Measurements from ENCODE around the gene CORO2A. TPM values are rescaled to one million over a fixed set of nuclear protein-coding genes. Genes with fewer than 3 reads are reported as not detected.
A peak's percentile ranks its signal among the peaks of the same experiment; 100 is the strongest.

The CORO2A gene
- total and polyA plus RNA-seq, 2 donors: 5.1 to 7.5 TPM

DNA sequence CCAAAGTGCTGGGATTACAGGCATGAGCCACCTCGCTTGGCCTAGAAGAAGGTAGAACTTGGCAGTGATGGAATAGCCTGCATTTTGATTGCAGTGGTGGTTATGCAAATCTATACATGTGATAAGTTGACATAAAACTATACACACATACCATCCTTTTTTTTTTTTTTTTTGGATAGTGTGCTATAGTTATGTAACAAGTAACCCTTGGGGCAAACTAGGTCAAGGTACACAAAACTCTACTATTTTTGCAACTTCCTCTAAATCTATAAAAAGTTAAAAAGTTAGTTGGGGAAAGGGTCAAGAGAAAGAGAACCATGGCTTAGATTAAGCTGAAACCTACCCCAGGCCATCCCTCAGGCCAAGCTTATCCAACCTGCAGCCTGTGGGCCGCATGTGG is 84.5 kb downstream of the CORO2A start:
- Histone ChIP-seq H3K27me3 (ENCODE audit: control insufficient read depth in 2 of 2, insufficient read depth in 1 of 2, low read length in 1 of 2) (no peaks in the 10 kb centered on the region), H3K9me3 (ENCODE audit: control insufficient read depth in 2 of 2, insufficient read depth in 1 of 2, low read length in 1 of 2) (no peaks in the 10 kb centered on the region), H3K36me3 (ENCODE audit: control insufficient read depth in 2 of 2, insufficient read depth in 2 of 2, low read length in 1 of 2) (peaks cover 0 to 41% of the 10 kb centered on the region in 2 donors), H3K4me1 (ENCODE audit: control insufficient read depth in 2 of 2, insufficient read depth in 2 of 2, low read length in 2 of 2) (peaks cover 56 to 73% of the 10 kb centered on the region in 2 donors), H3K27ac (ENCODE audit: low read depth in 1 of 2, low read length in 1 of 2) (peak overlapping the region; percentile 98 to 99), H3K4me3 (ENCODE audit: low read length in 2 of 2) (no peak overlapping the region)
- DNase-seq (ENCODE audit: low read depth in 6 of 9, low spot score in 9 of 9): no peak
- WGBS: 83% methylated on average over 2 of the region's 2 CpGs

GRCh38 chr9:98105006-98105405 is 87.4 kb downstream of the CORO2A start:
- 98% methylated on average over 7 of the region's 7 CpGs for WGBS
- peaks cover 0 to 39% of the 10 kb centered on the region in 2 donors for H3K36me3 ChIP-seq (ENCODE audit: control insufficient read depth in 2 of 2, insufficient read depth in 2 of 2, low read length in 1 of 2)
- H3K4me1 ChIP-seq (ENCODE audit: control insufficient read depth in 2 of 2, insufficient read depth in 2 of 2, low read length in 2 of 2): peaks cover 67 to 92% of the 10 kb centered on the region in 2 donors
- no peak for DNase-seq (ENCODE audit: low read depth in 6 of 9, low spot score in 9 of 9)
- H3K27me3 ChIP-seq (ENCODE audit: control insufficient read depth in 2 of 2, insufficient read depth in 1 of 2, low read length in 1 of 2): no peaks in the 10 kb centered on the region
- no peaks in the 10 kb centered on the region for H3K9me3 ChIP-seq (ENCODE audit: control insufficient read depth in 2 of 2, insufficient read depth in 1 of 2, low read length in 1 of 2)
- no peak overlapping the region for H3K4me3 ChIP-seq (ENCODE audit: low read length in 2 of 2)
- peak overlapping the region; percentile 82 to 96 for H3K27ac ChIP-seq (ENCODE audit: low read depth in 1 of 2, low read length in 1 of 2)

DNA sequence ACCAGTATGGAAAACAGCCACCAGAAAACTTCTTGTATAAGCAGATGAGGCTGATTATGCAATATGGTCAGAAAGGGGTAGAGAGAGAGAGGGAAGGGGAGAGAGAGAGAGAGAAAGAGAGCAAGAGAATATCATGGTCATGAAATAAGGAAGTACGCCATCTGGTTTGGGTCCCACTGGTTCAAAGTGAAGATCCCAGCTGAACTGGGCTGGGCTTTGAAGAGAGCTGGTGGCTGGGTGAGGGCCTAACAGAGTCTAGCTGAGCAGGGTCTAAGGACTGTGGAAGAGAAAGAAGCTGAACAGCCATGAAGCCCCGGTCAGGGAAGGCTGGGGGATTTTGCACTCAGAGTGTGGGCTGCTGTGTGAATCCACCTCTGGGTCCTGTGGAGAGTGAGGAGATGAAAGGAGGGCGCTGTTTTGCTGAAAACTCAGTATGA is 88.0 kb downstream of the CORO2A start:
- Histone ChIP-seq H3K4me1 (ENCODE audit: control insufficient read depth in 2 of 2, insufficient read depth in 2 of 2, low read length in 2 of 2) (peaks cover 69 to 92% of the 10 kb centered on the region in 2 donors), H3K9me3 (ENCODE audit: control insufficient read depth in 2 of 2, insufficient read depth in 1 of 2, low read length in 1 of 2) (no peaks in the 10 kb centered on the region), H3K27me3 (ENCODE audit: control insufficient read depth in 2 of 2, insufficient read depth in 1 of 2, low read length in 1 of 2) (no peaks in the 10 kb centered on the region), H3K36me3 (ENCODE audit: control insufficient read depth in 2 of 2, insufficient read depth in 2 of 2, low read length in 1 of 2) (peaks cover 0 to 39% of the 10 kb centered on the region in 2 donors), H3K4me3 (ENCODE audit: low read length in 2 of 2) (no peak overlapping the region), H3K27ac (ENCODE audit: low read depth in 1 of 2, low read length in 1 of 2) (peak overlapping the region; percentile 82 to 96)
- 65% methylated on average over 3 of the region's 3 CpGs for WGBS
- DNase-seq (ENCODE audit: low read depth in 6 of 9, low spot score in 9 of 9): peak in 1 of 9 donors; percentile 59

GRCh38 chr9:98101868-98102273 is 90.6 kb downstream of the CORO2A start:
- H3K27ac ChIP-seq (ENCODE audit: low read depth in 1 of 2, low read length in 1 of 2): peak overlapping the region; percentile 96 to 98
- H3K4me3 ChIP-seq (ENCODE audit: low read length in 2 of 2): no peak overlapping the region
- 1% methylated on average over 6 of the region's 6 CpGs for WGBS
- peak; percentile 79 to 98 (median 95) for DNase-seq (ENCODE audit: low read depth in 6 of 9, low spot score in 9 of 9)
- no peaks in the 10 kb centered on the region for H3K27me3 ChIP-seq (ENCODE audit: control insufficient read depth in 2 of 2, insufficient read depth in 1 of 2, low read length in 1 of 2)
- no peaks in the 10 kb centered on the region for H3K9me3 ChIP-seq (ENCODE audit: control insufficient read depth in 2 of 2, insufficient read depth in 1 of 2, low read length in 1 of 2)
- H3K36me3 ChIP-seq (ENCODE audit: control insufficient read depth in 2 of 2, insufficient read depth in 2 of 2, low read length in 1 of 2): peaks cover 4 to 44% of the 10 kb centered on the region in 2 donors
- peaks cover 67 to 91% of the 10 kb centered on the region in 2 donors for H3K4me1 ChIP-seq (ENCODE audit: control insufficient read depth in 2 of 2, insufficient read depth in 2 of 2, low read length in 2 of 2)

DNA sequence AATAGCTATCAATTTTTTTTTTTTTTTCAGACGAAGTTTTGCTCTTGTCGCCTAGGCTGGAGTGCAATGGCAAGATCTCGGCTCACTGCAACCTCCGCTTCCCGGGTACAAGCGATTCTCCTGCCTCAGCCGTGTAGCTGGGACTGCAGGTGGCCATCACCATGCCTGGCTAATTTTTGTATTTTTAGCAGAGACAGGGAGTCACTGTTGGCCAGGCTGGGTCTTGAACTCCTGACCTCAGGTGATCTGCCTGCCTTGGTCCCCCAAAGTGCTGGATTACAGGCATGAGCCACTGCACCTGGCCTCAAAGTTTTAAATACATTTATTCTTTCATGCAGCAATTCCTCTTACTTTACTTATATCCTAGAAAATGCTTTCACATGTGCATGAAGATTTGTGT is 91.0 kb downstream of the CORO2A start:
- H3K9me3 ChIP-seq (ENCODE audit: control insufficient read depth in 2 of 2, insufficient read depth in 1 of 2, low read length in 1 of 2): no peaks in the 10 kb centered on the region
- H3K4me1 ChIP-seq (ENCODE audit: control insufficient read depth in 2 of 2, insufficient read depth in 2 of 2, low read length in 2 of 2): peaks cover 67 to 93% of the 10 kb centered on the region in 2 donors
- no peaks in the 10 kb centered on the region for H3K27me3 ChIP-seq (ENCODE audit: control insufficient read depth in 2 of 2, insufficient read depth in 1 of 2, low read length in 1 of 2)
- H3K4me3 ChIP-seq (ENCODE audit: low read length in 2 of 2): no peak overlapping the region
- H3K27ac ChIP-seq (ENCODE audit: low read depth in 1 of 2, low read length in 1 of 2): peak overlapping the region; percentile 96 to 98
- no peak for DNase-seq (ENCODE audit: low read depth in 6 of 9, low spot score in 9 of 9)
- H3K36me3 ChIP-seq (ENCODE audit: control insufficient read depth in 2 of 2, insufficient read depth in 2 of 2, low read length in 1 of 2): peaks cover 4 to 49% of the 10 kb centered on the region in 2 donors
- 84% methylated on average over 7 of the region's 7 CpGs for WGBS

- H3K27me3 ChIP-seq (ENCODE audit: control insufficient read depth in 2 of 2, insufficient read depth in 1 of 2, low read length in 1 of 2): no peaks in the 10 kb centered on the region
- no peak for DNase-seq (ENCODE audit: low read depth in 6 of 9, low spot score in 9 of 9)
- H3K4me3 ChIP-seq (ENCODE audit: low read length in 2 of 2): no peak overlapping the region
- peaks cover 12 to 49% of the 10 kb centered on the region in 2 donors for H3K36me3 ChIP-seq (ENCODE audit: control insufficient read depth in 2 of 2, insufficient read depth in 2 of 2, low read length in 1 of 2)
- H3K9me3 ChIP-seq (ENCODE audit: control insufficient read depth in 2 of 2, insufficient read depth in 1 of 2, low read length in 1 of 2): no peaks in the 10 kb centered on the region
- peak overlapping the region in 1 of 2 donors; percentile 96 for H3K27ac ChIP-seq (ENCODE audit: low read depth in 1 of 2, low read length in 1 of 2)
- peaks cover 58 to 87% of the 10 kb centered on the region in 2 donors for H3K4me1 ChIP-seq (ENCODE audit: control insufficient read depth in 2 of 2, insufficient read depth in 2 of 2, low read length in 2 of 2)
Observed at GRCh38 chr9:98100456-98100855, 92.0 kb downstream of the CORO2A start.

DNA sequence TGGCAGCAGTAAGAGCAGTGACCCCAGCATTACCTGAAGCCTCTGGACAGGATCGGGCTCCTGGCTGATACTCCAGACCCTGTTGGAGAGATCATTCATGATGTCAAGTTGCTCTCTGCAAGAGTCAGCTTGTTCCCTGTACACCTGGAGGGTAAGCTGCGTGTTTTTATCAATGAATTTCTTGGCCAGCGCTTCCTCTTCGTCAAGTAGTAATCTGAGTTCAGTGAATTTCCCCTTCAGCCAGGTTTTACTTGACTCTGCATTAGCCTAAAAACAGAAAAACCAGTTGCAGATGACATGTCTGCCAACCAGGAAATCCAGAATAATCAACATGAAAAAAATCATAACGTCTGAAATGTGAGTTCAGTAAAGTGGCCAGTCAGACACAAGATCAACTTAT is 92.5 kb downstream of the CORO2A start:
- H3K9me3 ChIP-seq (ENCODE audit: control insufficient read depth in 2 of 2, insufficient read depth in 1 of 2, low read length in 1 of 2): no peaks in the 10 kb centered on the region
- 17% methylated on average over 5 of the region's 5 CpGs for WGBS
- peak in 2 of 9 donors; percentile 50 to 77 for DNase-seq (ENCODE audit: low read depth in 6 of 9, low spot score in 9 of 9)
- H3K27me3 ChIP-seq (ENCODE audit: control insufficient read depth in 2 of 2, insufficient read depth in 1 of 2, low read length in 1 of 2): no peaks in the 10 kb centered on the region
- H3K4me3 ChIP-seq (ENCODE audit: low read length in 2 of 2): no peak overlapping the region
- peak overlapping the region; percentile 87 to 96 for H3K27ac ChIP-seq (ENCODE audit: low read depth in 1 of 2, low read length in 1 of 2)
- peaks cover 54 to 84% of the 10 kb centered on the region in 2 donors for H3K4me1 ChIP-seq (ENCODE audit: control insufficient read depth in 2 of 2, insufficient read depth in 2 of 2, low read length in 2 of 2)
- peaks cover 17 to 49% of the 10 kb centered on the region in 2 donors for H3K36me3 ChIP-seq (ENCODE audit: control insufficient read depth in 2 of 2, insufficient read depth in 2 of 2, low read length in 1 of 2)

DNA sequence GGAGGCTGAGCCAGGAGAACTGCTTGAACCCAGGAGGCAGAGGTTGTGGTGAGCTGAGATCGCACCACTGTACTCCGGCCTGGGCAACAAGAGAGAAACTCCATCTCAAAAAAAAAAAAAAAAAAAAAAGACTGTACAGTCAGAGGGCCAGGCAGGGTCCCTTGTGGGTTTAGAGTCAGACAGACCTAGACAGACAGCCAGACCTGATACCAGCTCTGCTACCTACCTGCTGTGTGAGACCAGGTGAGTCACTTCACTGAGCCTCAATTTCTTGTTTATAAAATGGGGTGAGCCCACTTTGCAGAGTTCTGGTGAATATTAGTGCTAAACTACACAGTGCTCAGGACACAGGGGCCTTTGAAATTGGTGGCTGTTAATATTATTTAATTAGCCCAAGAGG is 93.1 kb downstream of the CORO2A start:
- H3K36me3 ChIP-seq (ENCODE audit: control insufficient read depth in 2 of 2, insufficient read depth in 2 of 2, low read length in 1 of 2): peaks cover 23 to 52% of the 10 kb centered on the region in 2 donors
- 100% methylated on average over 2 of the region's 2 CpGs for WGBS
- H3K4me3 ChIP-seq (ENCODE audit: low read length in 2 of 2): no peak overlapping the region
- no peaks in the 10 kb centered on the region for H3K9me3 ChIP-seq (ENCODE audit: control insufficient read depth in 2 of 2, insufficient read depth in 1 of 2, low read length in 1 of 2)
- H3K27ac ChIP-seq (ENCODE audit: low read depth in 1 of 2, low read length in 1 of 2): peak overlapping the region; percentile 87 to 96
- H3K27me3 ChIP-seq (ENCODE audit: control insufficient read depth in 2 of 2, insufficient read depth in 1 of 2, low read length in 1 of 2): no peaks in the 10 kb centered on the region
- no peak for DNase-seq (ENCODE audit: low read depth in 6 of 9, low spot score in 9 of 9)
- H3K4me1 ChIP-seq (ENCODE audit: control insufficient read depth in 2 of 2, insufficient read depth in 2 of 2, low read length in 2 of 2): peaks cover 50 to 82% of the 10 kb centered on the region in 2 donors

DNA sequence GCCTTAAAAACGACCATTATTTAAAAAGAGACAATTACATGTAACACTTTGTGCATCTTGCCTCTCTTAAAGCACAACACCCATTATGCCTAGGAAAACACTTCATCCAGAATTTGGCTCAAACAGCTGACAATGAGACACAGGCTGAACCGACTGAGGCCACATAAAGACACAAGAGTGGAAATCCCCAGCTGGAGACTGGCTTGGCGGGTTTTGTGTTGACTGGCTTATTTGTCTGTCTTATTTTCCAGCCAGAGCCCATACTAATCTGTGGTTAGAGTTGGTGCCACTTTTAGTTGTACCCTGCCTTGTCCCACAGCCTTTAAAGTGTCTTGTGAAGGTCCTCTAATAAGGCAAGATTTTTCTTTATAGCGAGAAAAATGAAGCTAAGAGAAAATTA is 94.6 kb downstream of the CORO2A start:
- 88% methylated on average over 4 of the region's 4 CpGs for WGBS
- Histone ChIP-seq H3K4me3 (ENCODE audit: low read length in 2 of 2) (no peak overlapping the region), H3K4me1 (ENCODE audit: control insufficient read depth in 2 of 2, insufficient read depth in 2 of 2, low read length in 2 of 2) (peaks cover 43 to 73% of the 10 kb centered on the region in 2 donors), H3K9me3 (ENCODE audit: control insufficient read depth in 2 of 2, insufficient read depth in 1 of 2, low read length in 1 of 2) (no peaks in the 10 kb centered on the region), H3K36me3 (ENCODE audit: control insufficient read depth in 2 of 2, insufficient read depth in 2 of 2, low read length in 1 of 2) (peaks cover 34 to 52% of the 10 kb centered on the region in 2 donors), H3K27me3 (ENCODE audit: control insufficient read depth in 2 of 2, insufficient read depth in 1 of 2, low read length in 1 of 2) (no peaks in the 10 kb centered on the region), H3K27ac (ENCODE audit: low read depth in 1 of 2, low read length in 1 of 2) (peak overlapping the region in 1 of 2 donors; percentile 86)
- DNase-seq (ENCODE audit: low read depth in 6 of 9, low spot score in 9 of 9): peak in 1 of 9 donors; percentile 62
